ENCODE measurements around the gene PCDHA1.
"Not testable (repeated sequence)": the region's sequence is repeated elsewhere in the genome, so short reads cannot be mapped to it uniquely, and the experiment has no call there.

Gene PCDHA1

DNA sequence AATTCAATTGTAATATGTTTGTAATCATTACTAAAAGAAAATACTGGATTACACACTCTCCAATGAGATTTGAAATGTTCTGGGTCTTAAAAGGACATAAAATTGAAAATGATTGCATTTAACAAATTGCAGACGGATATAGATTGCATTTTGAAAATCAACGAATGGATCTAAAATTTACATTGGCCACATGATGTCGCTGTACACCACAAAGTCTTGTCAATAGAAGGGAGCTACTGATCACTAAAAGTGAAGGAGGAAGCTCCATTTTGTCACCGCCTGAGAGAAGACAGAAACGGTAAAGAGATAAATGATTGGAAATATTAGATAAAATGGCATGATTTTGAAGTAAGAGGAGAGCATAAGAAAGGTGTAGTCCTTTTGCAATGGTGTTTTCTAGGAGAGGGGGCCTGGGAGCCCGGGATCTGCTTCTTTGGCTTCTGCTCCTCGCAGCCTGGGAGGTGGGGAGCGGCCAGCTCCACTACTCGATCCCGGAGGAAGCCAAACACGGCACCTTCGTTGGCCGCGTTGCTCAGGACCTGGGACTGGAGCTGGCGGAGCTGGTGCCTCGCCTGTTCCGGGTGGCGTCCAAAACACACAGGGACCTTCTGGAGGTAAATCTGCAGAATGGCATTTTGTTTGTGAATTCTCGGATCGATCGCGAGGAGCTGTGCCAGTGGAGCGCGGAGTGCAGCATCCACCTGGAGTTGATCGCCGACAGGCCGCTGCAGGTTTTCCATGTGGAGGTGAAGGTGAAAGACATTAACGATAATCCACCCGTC, at the start of gene PCDHA1:
Gene PCDHA1 (plus strand): TSS at position 236 of the 782 bp plus-strand sequence.
- H3K4me3 Mint-ChIP-seq, result no peak within 1 kb of the TSS
- H3K27ac Mint-ChIP-seq, result no peak within 1 kb of the TSS
- H3K9me3 Mint-ChIP-seq, result peaks cover 39% of the 10 kb centered on the region
- H3K4me1 Mint-ChIP-seq (ENCODE audit: low read depth), result no peaks in the 10 kb centered on the region
- no peaks in the 10 kb centered on the region for H3K27me3 Mint-ChIP-seq (ENCODE audit: low read depth)
- peaks cover 4% of the 10 kb centered on the region for H3K36me3 Mint-ChIP-seq (ENCODE audit: low read depth)

GRCh38 chr5:140737486-140737885, 48.5 kb upstream of the PCDHA1 start:
- Mint-ChIP-seq H3K36me3 (ENCODE audit: low read depth) (no peaks in the 10 kb centered on the region), H3K4me3 (no peak overlapping the region), H3K27me3 (ENCODE audit: low read depth) (peaks cover 6% of the 10 kb centered on the region), H3K27ac (no peak overlapping the region), H3K4me1 (ENCODE audit: low read depth) (no peaks in the 10 kb centered on the region), H3K9me3 (peaks cover 34% of the 10 kb centered on the region)

DNA sequence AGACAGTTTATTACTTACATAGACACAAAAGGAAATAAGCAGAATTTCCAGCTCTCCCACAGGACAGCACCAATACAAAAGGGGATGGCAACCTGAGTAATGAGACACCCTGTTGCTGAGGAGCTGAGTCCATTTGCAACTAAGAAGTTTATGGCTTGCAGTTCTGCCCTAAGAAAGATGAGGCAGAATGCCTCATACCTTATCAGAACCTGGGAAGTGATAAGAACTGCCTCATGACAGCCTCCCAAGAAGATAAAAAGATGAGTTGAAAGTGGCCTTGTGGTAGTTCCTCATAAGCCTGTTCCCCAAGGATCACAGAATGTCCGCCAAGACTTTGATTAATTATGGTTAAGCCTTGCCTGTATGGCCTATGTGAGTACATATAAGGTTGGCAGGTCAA, 44.0 kb upstream of the PCDHA1 start:
- Mint-ChIP-seq H3K4me1 (ENCODE audit: low read depth) (no peaks in the 10 kb centered on the region), H3K36me3 (ENCODE audit: low read depth) (no peaks in the 10 kb centered on the region), H3K27ac (no peak overlapping the region), H3K4me3 (no peak overlapping the region), H3K27me3 (ENCODE audit: low read depth) (no peaks in the 10 kb centered on the region), H3K9me3 (peaks cover 26% of the 10 kb centered on the region)

- no peaks in the 10 kb centered on the region for H3K36me3 Mint-ChIP-seq (ENCODE audit: low read depth)
- H3K27ac Mint-ChIP-seq, result no peak overlapping the region
- no peak overlapping the region for H3K4me3 Mint-ChIP-seq
- no peaks in the 10 kb centered on the region for H3K27me3 Mint-ChIP-seq (ENCODE audit: low read depth)
- H3K9me3 Mint-ChIP-seq, result peaks cover 78% of the 10 kb centered on the region
- no peaks in the 10 kb centered on the region for H3K4me1 Mint-ChIP-seq (ENCODE audit: low read depth)
Measured at GRCh38 chr5:140753561-140753960, 32.4 kb upstream of the PCDHA1 start.

DNA sequence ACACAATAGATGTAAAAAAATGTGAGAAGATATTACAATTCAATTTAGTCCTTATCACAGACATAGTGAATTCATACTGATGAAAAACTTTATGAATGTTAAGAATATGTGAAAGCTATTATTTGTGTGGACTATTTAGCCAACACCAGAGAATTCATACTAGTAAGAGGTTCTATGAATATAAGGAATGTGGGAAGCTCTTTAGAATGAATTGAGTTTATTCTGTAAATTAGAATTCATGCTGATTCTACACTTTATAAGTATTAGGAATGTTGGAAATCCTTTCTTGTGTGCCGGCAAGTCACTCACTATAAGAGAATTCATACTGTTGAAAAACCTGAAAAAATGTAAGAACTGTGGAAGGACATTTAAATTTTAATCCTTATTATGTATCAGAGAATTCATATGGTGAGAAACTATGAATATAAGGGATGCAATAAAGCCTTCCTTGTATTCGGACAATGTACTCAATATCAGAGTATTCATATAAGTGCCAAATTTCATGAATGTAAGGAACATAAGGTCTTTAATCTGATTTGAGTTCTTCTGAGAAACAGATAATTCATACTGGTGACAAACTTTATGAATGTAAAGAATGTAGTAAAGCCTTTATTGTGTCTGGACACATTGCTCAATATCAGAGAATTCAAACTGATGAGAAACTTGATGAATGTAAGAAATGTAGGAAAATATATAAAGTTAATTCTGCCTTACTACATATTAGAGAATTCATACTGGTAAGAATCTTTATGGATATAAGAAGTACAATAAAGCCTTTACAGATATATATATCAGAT, 21.6 kb upstream of the PCDHA1 start:
- Mint-ChIP-seq H3K9me3 (peaks cover 79% of the 10 kb centered on the region), H3K4me1 (ENCODE audit: low read depth) (no peaks in the 10 kb centered on the region), H3K4me3 (no peak overlapping the region), H3K27me3 (ENCODE audit: low read depth) (no peaks in the 10 kb centered on the region), H3K36me3 (ENCODE audit: low read depth) (peaks cover 3% of the 10 kb centered on the region), H3K27ac (no peak overlapping the region)

- Mint-ChIP-seq H3K27me3 (ENCODE audit: low read depth) (no peaks in the 10 kb centered on the region), H3K36me3 (ENCODE audit: low read depth) (peaks cover 3% of the 10 kb centered on the region), H3K9me3 (peaks cover 81% of the 10 kb centered on the region), H3K4me1 (ENCODE audit: low read depth) (no peaks in the 10 kb centered on the region), H3K27ac (no peak overlapping the region), H3K4me3 (no peak overlapping the region)
Measured at GRCh38 chr5:140767444-140767843, 18.5 kb upstream of the PCDHA1 start.

DNA sequence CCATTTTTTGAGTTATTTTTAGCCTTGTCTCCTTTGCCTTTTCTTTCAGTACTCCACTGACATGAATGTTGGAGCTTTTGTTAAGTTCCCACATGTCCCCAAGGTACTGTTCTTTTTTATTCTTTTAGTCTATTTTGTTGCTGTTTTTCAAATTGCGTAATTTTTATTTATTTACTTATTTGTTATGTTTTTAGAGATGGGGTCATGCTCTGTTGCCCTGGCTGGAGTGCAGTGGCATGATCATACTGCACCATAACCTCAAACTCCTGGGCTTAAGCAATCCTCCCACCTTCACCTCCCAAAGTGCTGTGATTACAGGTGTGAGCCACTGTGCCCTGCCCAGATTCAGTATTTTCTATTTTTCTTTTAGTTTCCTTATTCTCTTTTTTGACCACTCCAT, 5.4 kb upstream of the PCDHA1 start:
- Mint-ChIP-seq H3K9me3 (peaks cover 76% of the 10 kb centered on the region), H3K27ac (no peak overlapping the region), H3K4me1 (ENCODE audit: low read depth) (no peaks in the 10 kb centered on the region), H3K36me3 (ENCODE audit: low read depth) (no peaks in the 10 kb centered on the region), H3K4me3 (no peak overlapping the region), H3K27me3 (ENCODE audit: low read depth) (no peaks in the 10 kb centered on the region)

DNA sequence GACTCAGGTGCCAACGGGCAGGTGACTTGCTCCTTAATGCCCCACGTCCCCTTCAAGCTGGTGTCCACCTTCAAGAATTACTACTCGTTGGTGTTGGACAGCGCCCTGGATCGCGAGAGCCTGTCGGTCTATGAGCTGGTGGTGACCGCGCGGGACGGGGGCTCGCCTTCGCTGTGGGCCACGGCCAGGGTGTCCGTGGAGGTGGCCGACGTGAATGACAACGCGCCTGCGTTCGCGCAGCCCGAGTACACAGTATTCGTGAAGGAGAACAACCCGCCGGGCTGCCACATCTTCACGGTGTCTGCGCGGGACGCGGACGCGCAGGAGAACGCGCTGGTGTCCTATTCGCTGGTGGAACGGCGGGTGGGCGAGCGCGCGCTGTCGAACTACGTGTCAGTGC, 1.5 kb downstream of the PCDHA1 start:
- H3K4me3 Mint-ChIP-seq; H3K4me1 Mint-ChIP-seq (ENCODE audit: low read depth); H3K36me3 Mint-ChIP-seq (ENCODE audit: low read depth); H3K27me3 Mint-ChIP-seq (ENCODE audit: low read depth); H3K27ac Mint-ChIP-seq: not testable (repeated sequence)
- H3K9me3 Mint-ChIP-seq, result peaks cover 32% of the 10 kb centered on the region

DNA sequence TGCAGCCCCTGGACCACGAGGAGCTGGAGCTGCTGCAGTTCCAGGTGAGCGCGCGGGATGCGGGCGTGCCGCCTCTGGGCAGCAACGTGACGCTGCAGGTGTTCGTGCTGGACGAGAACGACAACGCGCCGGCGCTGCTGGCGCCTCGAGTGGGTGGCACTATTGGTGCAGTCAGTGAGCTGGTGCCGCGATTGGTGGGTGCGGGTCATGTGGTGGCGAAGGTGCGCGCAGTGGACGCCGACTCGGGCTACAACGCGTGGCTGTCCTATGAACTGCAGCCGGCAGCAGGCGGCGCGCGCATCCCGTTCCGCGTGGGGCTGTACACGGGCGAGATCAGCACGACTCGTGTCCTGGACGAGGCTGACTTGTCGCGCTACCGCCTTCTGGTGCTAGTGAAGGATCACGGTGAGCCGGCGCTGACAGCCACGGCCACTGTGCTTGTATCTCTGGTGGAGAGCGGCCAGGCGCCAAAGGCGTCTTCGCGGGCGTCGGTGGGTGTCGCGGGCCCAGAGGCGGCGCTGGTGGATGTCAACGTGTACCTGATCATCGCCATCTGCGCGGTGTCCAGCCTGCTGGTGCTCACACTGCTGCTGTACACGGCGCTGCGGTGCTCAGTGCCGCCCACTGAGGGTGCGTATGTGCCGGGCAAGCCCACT, 2.0 kb downstream of the PCDHA1 start:
- H3K36me3 Mint-ChIP-seq (ENCODE audit: low read depth); H3K4me1 Mint-ChIP-seq (ENCODE audit: low read depth); H3K4me3 Mint-ChIP-seq; H3K27me3 Mint-ChIP-seq (ENCODE audit: low read depth); H3K27ac Mint-ChIP-seq: not testable (repeated sequence)
- peaks cover 32% of the 10 kb centered on the region for H3K9me3 Mint-ChIP-seq

GRCh38 chr5:140791089-140791488, 5.1 kb downstream of the PCDHA1 start:
- Mint-ChIP-seq H3K9me3 (peaks cover 38% of the 10 kb centered on the region), H3K36me3 (ENCODE audit: low read depth) (peaks cover under 1% of the 10 kb centered on the region), H3K27me3 (ENCODE audit: low read depth) (no peaks in the 10 kb centered on the region)

DNA sequence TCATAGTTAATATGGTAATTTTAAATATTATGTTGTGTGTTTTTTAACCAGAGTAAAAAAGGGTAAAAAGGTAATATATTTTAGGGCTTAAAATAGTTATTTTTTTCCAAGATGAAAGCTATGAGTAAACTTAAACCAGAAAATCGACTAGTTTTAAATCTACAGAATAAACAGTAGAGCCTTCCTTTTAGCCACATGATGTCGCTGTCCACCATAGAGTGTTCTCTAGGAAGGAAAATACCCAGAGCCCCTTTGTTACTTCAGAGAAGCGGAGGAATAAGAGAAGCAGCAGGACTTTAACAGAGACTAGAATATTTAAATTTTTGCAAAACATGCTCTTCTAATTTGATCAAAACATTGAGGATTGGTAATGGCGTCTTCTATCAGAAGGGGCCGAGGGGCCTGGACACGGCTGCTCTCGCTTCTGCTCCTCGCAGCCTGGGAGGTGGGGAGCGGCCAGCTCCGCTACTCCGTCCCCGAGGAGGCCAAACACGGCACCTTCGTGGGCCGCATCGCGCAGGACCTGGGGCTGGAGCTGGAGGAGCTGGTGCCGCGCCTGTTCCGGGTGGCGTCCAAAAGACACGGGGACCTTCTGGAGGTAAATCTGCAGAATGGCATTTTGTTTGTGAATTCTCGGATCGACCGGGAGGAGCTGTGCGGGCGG, 8.8 kb downstream of the PCDHA1 start, which contains the start of gene PCDHA2:
Gene PCDHA2 (plus strand): TSS at position 258 of the 664 bp plus-strand sequence.
- Mint-ChIP-seq H3K9me3 (peaks cover 36% of the 10 kb centered on the region), H3K36me3 (ENCODE audit: low read depth) (no peaks in the 10 kb centered on the region), H3K27ac (no peak within 1 kb of the TSS), H3K4me3 (no peak within 1 kb of the TSS), H3K4me1 (ENCODE audit: low read depth) (no peaks in the 10 kb centered on the region), H3K27me3 (ENCODE audit: low read depth) (no peaks in the 10 kb centered on the region)

More at GRCh38 chr5:140791089-140791488, 5.1 kb downstream of the PCDHA1 start:
- no peaks in the 10 kb centered on the region for H3K4me1 Mint-ChIP-seq (ENCODE audit: low read depth)
- H3K4me3 Mint-ChIP-seq, result no peak overlapping the region
- H3K27ac Mint-ChIP-seq, result no peak overlapping the region

DNA sequence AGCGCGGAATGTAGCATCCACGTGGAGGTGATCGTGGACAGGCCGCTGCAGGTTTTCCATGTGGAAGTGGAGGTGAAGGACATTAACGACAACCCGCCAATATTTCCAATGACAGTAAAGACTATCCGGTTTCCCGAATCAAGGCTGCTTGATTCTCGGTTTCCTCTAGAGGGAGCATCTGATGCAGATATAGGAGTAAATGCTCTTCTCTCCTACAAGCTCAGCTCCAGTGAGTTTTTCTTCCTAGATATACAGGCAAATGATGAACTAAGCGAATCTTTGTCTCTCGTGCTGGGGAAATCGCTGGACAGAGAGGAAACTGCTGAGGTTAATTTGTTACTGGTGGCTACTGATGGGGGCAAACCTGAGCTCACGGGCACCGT, 9.3 kb downstream of the PCDHA1 start:
- Mint-ChIP-seq H3K4me3 (no peak overlapping the region), H3K4me1 (ENCODE audit: low read depth) (no peaks in the 10 kb centered on the region), H3K9me3 (peaks cover 40% of the 10 kb centered on the region), H3K36me3 (ENCODE audit: low read depth) (no peaks in the 10 kb centered on the region), H3K27ac (no peak overlapping the region), H3K27me3 (ENCODE audit: low read depth) (no peaks in the 10 kb centered on the region)

GRCh38 chr5:140796072-140796717, 10.3 kb downstream of the PCDHA1 start:
- H3K4me3 Mint-ChIP-seq, H3K27ac Mint-ChIP-seq: not testable (repeated sequence)

GRCh38 chr5:140796718-140797095, 10.8 kb downstream of the PCDHA1 start:
- H3K4me1 Mint-ChIP-seq (ENCODE audit: low read depth), result no peaks in the 10 kb centered on the region
- H3K27me3 Mint-ChIP-seq (ENCODE audit: low read depth), result no peaks in the 10 kb centered on the region
- no peaks in the 10 kb centered on the region for H3K36me3 Mint-ChIP-seq (ENCODE audit: low read depth)
- H3K4me3 Mint-ChIP-seq, result no peak overlapping the region
- peaks cover 35% of the 10 kb centered on the region for H3K9me3 Mint-ChIP-seq
- no peak overlapping the region for H3K27ac Mint-ChIP-seq

More at GRCh38 chr5:140796072-140796717, 10.3 kb downstream of the PCDHA1 start:
- not testable (repeated sequence) for H3K36me3 Mint-ChIP-seq (ENCODE audit: low read depth); H3K27me3 Mint-ChIP-seq (ENCODE audit: low read depth); H3K4me1 Mint-ChIP-seq (ENCODE audit: low read depth)
- H3K9me3 Mint-ChIP-seq, result peaks cover 36% of the 10 kb centered on the region

All from T-helper 1 cell treated with Interleukin-12 subunit alpha and Interleukin-12 subunit beta and Interleukin-4 antibody, amounts not matched to agents 30 μg/mL and 1 μg/mL, for 36 hours (primary cell).